Measurements from ENCODE around the gene CCDC9B. TPM values are rescaled to one million over a fixed set of nuclear protein-coding genes. Genes with fewer than 3 reads are reported as not detected.

Gene CCDC9B
- total and polyA plus RNA-seq, 7 donors: 5.1 to 97.2 (median 43.9) TPM

DNA sequence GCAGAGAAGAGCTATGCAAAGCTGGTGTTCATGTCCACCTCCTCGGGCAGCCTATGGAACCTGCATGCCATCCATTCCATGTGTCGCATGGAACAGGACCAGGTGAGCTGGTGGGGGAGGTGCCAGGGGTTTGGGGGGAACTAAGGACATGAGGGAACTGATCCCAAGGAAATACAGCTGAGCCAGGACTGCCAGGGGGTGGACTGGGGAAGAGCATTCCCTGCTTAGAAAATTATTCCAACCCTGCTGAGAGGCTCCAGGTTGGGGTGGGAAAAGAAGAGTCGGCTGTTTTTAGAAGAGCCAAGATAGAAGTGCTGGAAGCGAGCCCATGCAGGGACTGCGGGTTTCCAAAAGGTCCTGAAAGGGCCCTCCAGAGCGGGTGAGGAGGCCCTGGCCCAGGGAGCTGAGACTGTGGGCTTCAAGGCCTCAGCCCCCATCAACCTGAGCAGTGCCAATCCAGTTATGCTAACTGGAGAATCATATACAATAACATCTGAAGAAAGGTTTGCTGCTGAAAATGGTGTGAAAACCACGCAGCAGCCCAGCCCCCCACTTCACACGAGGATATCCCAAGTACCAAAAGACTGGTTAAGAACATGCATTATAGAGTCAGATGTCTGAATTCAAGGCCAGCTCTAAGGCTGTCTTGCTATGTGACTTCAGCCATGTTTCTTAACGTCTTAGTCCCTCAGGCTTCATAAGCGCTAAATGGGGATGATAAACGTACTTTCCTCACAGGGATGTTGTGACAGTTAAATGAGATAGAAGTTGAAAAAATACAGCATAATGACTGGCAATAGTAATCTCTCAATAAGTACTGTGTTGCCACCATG, 25.1 kb upstream of the CCDC9B start:
- TF ChIP-seq POLR2AphosphoS5 (IDR thresholded peaks at IDR 0.05) (no peak), POLR2A (IDR thresholded peaks at IDR 0.05) (no peak), EP300 (IDR thresholded peaks at IDR 0.05) (no peak)
- TF ChIP-seq, protein P1, sequence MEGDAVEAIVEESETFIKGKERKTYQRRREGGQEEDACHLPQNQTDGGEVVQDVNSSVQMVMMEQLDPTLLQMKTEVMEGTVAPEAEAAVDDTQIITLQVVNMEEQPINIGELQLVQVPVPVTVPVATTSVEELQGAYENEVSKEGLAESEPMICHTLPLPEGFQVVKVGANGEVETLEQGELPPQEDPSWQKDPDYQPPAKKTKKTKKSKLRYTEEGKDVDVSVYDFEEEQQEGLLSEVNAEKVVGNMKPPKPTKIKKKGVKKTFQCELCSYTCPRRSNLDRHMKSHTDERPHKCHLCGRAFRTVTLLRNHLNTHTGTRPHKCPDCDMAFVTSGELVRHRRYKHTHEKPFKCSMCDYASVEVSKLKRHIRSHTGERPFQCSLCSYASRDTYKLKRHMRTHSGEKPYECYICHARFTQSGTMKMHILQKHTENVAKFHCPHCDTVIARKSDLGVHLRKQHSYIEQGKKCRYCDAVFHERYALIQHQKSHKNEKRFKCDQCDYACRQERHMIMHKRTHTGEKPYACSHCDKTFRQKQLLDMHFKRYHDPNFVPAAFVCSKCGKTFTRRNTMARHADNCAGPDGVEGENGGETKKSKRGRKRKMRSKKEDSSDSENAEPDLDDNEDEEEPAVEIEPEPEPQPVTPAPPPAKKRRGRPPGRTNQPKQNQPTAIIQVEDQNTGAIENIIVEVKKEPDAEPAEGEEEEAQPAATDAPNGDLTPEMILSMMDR (IDR thresholded peaks at IDR 0.05): no peak
- Histone ChIP-seq H3K36me3 (no peaks in the 10 kb centered on the region), H3K27ac (peak overlapping the region in 2 of 4 donors; percentile 76 to 82), H3K27me3 (no peaks in the 10 kb centered on the region), H3K9me3 (no peaks in the 10 kb centered on the region), H3K4me3 (no peak overlapping the region), H3K4me1 (peaks cover 0 to 23% (median 21%) of the 10 kb centered on the region in 4 donors)
- 89 to 93% methylated on average over 11 of the region's 11 CpGs for WGBS, 2 donors
- intact Hi-C loops (cut with DNase I): loop anchor here (2.0 kb wide), 1 partner anchor 45 kb away; no protein-coding TSS in a partner anchor
- DNase-seq: no peak

DNA sequence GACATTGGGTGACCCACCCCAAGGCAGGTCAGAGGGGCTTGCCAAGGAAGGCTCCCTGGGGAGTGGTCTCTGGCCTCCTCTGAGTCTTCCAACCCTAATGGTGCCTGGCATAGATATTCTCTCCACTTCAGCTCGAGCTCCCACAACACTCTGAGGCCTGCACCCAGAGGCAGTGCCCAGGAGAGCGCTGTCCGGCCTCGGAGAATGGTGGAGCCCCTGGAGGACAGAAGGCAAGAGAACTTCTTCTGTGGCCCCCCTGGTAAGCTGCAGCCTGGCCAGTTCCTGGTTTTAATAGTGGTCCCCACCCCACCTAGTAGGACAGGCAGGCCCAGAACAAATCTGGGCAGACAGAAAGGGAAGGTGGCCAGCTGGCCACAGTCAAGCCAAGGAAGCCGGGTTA, 24.3 kb upstream of the CCDC9B start:
- TF ChIP-seq, protein P1 (IDR thresholded peaks at IDR 0.05): no peak
- TF ChIP-seq POLR2A (IDR thresholded peaks at IDR 0.05) (no peak), POLR2AphosphoS5 (IDR thresholded peaks at IDR 0.05) (no peak), EP300 (IDR thresholded peaks at IDR 0.05) (no peak)
- Histone ChIP-seq H3K4me1 (peaks cover 0 to 23% (median 21%) of the 10 kb centered on the region in 4 donors), H3K27me3 (no peaks in the 10 kb centered on the region), H3K9me3 (no peaks in the 10 kb centered on the region), H3K27ac (no peak overlapping the region), H3K4me3 (no peak overlapping the region), H3K36me3 (no peaks in the 10 kb centered on the region)
- 92 to 95% methylated on average over 5 of the region's 5 CpGs for WGBS, 2 donors
- no peak for DNase-seq
- intact Hi-C loops (cut with DNase I): no loop called here

DNA sequence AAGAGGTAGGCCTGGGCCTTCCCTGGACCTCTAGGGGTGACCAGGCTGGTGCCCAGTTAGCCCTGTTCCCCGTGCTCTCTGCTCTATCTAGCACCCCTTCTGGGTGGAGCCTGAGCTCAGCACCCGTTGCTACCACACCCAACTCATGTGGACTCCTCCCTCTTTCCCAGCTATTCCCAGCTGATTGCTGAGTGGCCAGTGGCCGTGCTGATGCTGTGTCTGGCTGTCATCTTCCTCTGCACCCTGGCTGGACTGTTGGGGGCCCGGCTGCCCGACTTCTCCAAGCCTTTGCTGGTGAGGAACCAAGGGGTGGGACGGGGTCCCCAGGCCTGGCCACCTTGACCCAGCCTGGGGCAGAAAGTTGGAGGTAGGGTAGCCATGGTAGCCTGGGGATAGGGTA, 23.5 kb upstream of the CCDC9B start:
- Histone ChIP-seq H3K9me3 (no peaks in the 10 kb centered on the region), H3K4me1 (peaks cover 0 to 23% (median 21%) of the 10 kb centered on the region in 4 donors), H3K27me3 (no peaks in the 10 kb centered on the region), H3K36me3 (no peaks in the 10 kb centered on the region), H3K27ac (no peak overlapping the region), H3K4me3 (no peak overlapping the region)
- 54 to 67% methylated on average over 6 of the region's 6 CpGs for WGBS, 2 donors
- no peak for TF ChIP-seq POLR2AphosphoS5 (IDR thresholded peaks at IDR 0.05)
- TF ChIP-seq, protein P1 (IDR thresholded peaks at IDR 0.05): no peak
- TF ChIP-seq POLR2A (IDR thresholded peaks at IDR 0.05): no peak
- TF ChIP-seq EP300 (IDR thresholded peaks at IDR 0.05): no peak
- intact Hi-C loops (cut with DNase I): no loop called here
- no peak for DNase-seq

DNA sequence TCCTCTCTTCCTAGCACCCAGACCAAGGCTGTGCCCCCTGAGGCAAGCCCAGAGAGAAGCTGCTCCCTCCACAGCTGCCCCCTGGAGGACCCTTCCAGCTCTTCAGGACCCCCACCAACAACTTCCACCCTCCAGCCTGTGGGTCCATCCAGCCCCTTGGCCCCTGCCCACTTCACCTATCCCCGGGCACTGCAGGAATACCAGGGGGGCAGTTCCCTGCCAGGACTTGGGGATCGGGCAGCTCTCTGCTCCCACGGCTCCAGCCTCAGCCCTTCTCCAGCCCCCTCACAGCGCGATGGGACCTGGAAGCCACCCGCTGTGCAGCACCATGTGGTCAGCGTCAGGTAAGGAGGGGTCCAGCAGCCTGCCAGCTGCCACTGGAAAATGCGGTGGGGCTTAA, 22.9 kb upstream of the CCDC9B start:
- H3K4me3 ChIP-seq: no peak overlapping the region
- no peaks in the 10 kb centered on the region for H3K36me3 ChIP-seq
- 86 to 92% methylated on average over 8 of the region's 8 CpGs for WGBS, 2 donors
- no peaks in the 10 kb centered on the region for H3K9me3 ChIP-seq
- no peak for TF ChIP-seq POLR2AphosphoS5 (IDR thresholded peaks at IDR 0.05)
- H3K4me1 ChIP-seq: peaks cover 0 to 26% (median 23%) of the 10 kb centered on the region in 4 donors
- no peak for DNase-seq
- H3K27me3 ChIP-seq: no peaks in the 10 kb centered on the region
- intact Hi-C loops (cut with DNase I): no loop called here
- no peak overlapping the region for H3K27ac ChIP-seq

DNA sequence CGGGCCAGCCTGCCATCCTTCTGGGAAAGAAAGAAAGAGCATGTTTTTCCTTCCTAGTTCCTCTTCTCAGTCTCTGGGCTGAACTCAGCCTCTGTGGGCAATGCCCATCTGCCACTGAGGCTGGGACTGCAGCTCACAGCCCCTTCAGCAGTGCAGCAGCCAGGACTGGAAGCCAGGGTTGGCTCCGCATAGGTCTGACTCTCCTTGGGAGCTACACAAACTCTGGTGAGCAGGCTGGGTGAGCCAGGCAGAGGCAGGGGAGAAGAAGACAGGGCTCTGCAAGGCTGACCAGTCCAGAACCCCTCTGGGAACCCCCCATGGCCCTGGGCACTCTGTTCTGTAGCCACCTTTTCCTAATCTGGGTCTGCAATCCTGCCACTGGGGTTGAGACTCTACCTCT, 20.9 kb upstream of the CCDC9B start:
- Histone ChIP-seq H3K36me3 (no peaks in the 10 kb centered on the region), H3K9me3 (no peaks in the 10 kb centered on the region), H3K4me3 (no peak overlapping the region), H3K27ac (no peak overlapping the region), H3K27me3 (no peaks in the 10 kb centered on the region), H3K4me1 (peaks cover 0 to 18% (median 14%) of the 10 kb centered on the region in 4 donors)
- no peak for DNase-seq
- intact Hi-C loops (cut with DNase I): no loop called here
- TF ChIP-seq, protein P1 (IDR thresholded peaks at IDR 0.05): no peak
- no peak for TF ChIP-seq POLR2AphosphoS5 (IDR thresholded peaks at IDR 0.05)
- no peak for TF ChIP-seq EP300 (IDR thresholded peaks at IDR 0.05)
- no peak for TF ChIP-seq POLR2A (IDR thresholded peaks at IDR 0.05)
- 91 to 95% methylated on average over 2 of the region's 2 CpGs for WGBS, 2 donors
